ENCODE measurements around the gene NAPSA.

The NAPSA gene

GRCh38 chr19:50383852-50384684, 18.6 kb upstream of the NAPSA start, which contains the start of gene POLD1:
POLD1 (plus strand) TSS chr19:50384347; CDS start chr19:50398852, 14,505 bp downstream.
- DNase-seq: peak; percentile 99

- DNase-seq: no peak
Observed at GRCh38 chr19:50383001-50383851, 17.8 kb upstream of the NAPSA start.

DNA sequence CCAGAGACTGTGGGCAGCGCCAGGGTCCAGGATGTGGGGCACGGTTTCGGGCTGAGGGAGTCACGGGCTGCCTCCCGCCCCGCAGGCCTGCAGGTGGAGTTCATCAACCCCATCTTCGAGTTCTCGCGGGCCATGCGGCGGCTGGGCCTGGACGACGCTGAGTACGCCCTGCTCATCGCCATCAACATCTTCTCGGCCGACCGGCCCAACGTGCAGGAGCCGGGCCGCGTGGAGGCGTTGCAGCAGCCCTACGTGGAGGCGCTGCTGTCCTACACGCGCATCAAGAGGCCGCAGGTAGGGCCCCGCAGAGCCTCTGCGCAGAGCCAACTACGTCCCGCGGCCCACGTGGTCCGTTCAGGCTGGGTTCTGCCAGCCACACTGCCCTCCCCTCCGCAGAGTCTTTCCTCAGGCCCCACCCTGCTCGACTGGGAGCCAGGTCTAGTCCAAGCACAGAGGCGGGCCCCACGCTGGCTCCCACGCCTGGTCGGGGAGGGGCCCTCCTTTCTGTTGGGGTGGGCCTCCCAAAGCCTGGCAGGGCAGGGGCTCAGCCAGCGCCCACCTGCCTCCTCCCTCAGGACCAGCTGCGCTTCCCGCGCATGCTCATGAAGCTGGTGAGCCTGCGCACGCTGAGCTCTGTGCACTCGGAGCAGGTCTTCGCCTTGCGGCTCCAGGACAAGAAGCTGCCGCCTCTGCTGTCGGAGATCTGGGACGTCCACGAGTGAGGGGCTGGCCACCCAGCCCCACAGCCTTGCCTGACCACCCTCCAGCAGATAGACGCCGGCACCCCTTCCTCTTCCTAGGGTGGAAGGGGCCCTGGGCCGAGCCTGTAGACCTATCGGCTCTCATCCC, 16.7 kb upstream of the NAPSA start:
- DNase-seq: no peak

GRCh38 chr19:50380751-50381151, 15.3 kb upstream of the NAPSA start:
- DNase-seq: no peak

DNA sequence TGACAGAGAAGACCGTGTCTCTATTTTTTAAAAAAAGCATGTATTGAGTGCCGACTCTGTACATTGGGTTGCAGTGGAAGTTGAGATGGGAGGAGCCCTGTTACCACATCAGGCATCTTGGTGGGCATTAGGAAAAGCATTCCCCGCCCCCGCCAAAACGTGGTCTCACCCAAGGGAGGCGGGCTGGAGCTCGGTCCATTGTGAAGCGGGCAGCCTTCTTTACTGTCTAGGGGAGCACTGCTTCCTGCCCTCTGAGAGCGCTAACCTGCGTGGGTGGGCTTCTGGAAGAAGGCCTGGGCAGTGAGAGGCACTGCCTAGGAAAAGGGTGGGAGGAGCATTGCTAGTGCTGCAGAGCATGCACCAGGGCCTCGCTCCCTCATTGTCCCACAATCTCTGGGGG, 14.7 kb upstream of the NAPSA start:
- DNase-seq: no peak

GRCh38 chr19:50379602-50380001, 14.2 kb upstream of the NAPSA start:
- DNase-seq: no peak

GRCh38 chr19:50378863-50379236, 13.4 kb upstream of the NAPSA start:
- DNase-seq: no peak

- DNase-seq: no peak
Observed at GRCh38 chr19:50378169-50378862, 12.9 kb upstream of the NAPSA start.

DNA sequence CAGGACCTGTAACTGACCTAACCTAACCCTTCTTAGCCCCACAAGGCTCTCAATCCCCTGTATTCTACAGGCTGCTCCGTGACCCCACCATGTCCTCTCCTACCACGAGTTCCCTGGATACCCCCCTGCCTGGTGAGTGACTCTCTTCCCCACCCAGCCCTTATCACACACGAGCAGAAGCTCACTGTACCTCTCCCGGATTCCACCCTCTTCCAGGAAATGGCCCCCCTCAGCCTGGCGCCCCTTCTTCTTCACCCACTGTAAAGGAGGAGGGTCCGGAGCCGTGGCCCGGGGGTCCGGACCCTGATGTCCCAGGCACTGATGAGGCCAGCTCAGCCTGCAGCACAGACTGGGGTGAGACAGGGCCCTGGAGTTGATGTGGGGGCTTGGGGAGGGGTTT, 12.1 kb upstream of the NAPSA start:
- no peak for DNase-seq

DNA sequence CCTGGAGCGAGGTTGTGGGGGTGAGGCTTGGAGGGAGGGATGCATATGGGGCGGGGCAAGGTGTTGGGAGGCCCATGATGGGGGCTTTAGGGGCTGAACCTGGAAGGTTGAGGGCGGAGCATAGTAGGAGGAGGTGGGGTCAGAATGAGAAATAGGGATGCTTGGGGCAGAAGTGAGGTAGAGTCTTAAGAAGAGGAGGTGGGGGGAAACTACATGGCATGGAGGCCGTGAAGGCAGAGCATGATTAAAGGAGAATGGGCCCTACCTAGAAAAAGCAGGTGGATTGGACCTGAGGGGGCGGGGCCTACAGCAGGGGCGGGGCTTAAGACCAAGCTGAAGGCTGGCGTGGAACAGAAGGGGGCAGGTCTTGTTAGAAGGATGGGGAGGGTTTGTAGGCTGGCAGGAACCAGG, 11.6 kb upstream of the NAPSA start:
- DNase-seq: no peak

- peak; percentile 99 for DNase-seq
Observed at GRCh38 chr19:50376166-50377050, 11.0 kb upstream of the NAPSA start, which contains the start of gene NR1H2. NR1H2 (plus strand) TSS chr19:50376457; CDS start chr19:50377606, 1,149 bp downstream.

DNA sequence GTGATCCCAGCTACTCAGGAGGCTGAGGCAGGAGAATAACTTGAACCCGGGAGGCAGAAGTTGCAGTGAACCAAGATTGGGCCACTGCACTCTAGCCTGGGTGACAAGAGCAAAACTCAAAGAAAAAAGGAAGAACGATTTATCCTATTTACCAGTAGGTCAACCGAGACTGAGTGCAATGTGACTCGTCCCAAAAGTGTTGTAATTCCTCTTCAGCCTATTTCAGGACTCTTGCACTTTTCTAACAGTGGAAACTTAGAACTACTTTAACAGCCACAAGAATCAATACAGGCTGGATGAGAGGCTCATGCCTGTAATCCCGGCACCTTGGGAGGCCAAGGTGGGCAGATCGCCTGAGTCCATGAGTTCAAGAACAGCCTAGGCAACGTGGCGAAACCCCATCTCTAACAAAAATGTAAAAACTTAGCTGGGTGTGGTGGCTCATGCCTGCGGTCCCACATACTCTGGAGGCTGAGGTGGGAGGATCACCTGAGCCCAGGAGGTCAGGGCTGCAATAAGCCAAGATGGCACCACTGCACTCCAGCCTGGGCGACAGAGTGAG, 6.6 kb upstream of the NAPSA start:
- DNase-seq: no peak

- DNase-seq: peak; percentile 97
Observed at GRCh38 chr19:50368649-50369570, 3.5 kb upstream of the NAPSA start.

DNA sequence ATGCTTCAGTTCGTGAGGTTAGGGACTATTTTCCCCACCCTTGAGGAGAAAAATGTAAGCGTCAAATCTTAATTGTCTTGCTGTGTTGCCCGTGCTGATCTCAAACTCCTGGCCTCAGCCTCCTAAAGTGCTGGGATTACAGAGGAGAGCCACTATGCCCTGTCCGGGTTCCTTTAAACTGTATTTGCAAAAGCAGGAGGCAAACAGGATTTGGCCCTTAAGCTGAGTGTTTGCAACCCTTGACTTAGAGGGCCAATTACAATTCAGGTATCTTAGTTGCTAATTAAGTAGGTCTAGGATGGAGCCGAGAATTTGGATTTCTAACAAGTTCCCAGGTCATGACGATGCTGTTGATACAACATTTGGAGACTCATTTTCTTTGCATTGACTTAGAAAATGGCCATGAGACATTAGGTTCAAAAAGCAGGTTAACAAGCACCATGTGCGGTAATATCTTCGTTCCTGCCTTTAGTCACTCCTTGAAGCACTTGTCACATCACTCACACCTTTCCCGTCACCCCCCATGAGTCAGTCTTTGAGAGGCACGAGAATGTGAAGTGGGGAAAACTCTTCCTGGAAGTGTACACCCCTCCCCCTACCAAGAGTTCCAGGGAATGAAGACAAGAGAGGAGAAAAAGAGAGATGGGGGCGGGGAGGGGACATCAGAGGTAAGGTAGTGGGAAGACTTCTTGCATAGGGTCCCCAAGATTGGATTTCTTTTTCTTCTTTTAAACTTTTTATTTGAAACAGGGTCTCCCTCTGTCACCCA, 2.6 kb downstream of the NAPSA start:
- DNase-seq: no peak

- DNase-seq: no peak
Observed at GRCh38 chr19:50362030-50362412, 3.4 kb downstream of the NAPSA start.

- DNase-seq: no peak
Observed at GRCh38 chr19:50361290-50362029, 4.0 kb downstream of the NAPSA start.

DNA sequence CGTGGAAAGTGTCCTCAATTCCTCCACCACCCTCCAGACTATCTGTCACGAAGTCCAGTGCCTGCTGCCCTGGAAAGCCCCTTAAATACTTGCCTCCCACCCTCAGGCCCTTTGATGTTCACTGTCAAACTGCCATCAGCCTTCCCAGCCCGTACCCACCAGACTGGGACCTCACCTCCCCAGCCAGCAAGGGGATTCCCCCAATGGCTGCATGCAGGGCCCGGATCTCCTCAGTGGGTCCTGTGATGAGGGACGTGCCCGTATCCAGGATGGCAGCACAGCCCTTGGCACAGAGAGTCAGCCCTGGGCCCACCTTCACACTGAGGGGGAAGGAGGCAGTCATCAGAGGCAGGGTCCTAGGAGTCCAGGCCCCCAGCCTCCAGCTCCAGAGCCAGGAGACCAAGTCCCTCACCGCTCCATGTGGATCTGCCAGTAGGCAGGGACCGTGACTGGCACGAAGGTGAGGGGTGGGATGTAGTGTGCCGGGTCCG, 6.1 kb downstream of the NAPSA start:
- no peak for DNase-seq

Measured in eye (tissue), 1 donor.